ENCODE results near the gene KRT4. TPM values are rescaled to one million over a fixed set of nuclear protein-coding genes. Genes with fewer than 3 reads are reported as not detected.

Gene KRT4
- total RNA-seq, 1 experiment from 2014 or later, result not detected

- Histone ChIP-seq H3K4me1 (ENCODE audit: control insufficient read depth in 1 of 2, insufficient read depth in 2 of 2, low read length in 2 of 2) (no peaks in the 10 kb centered on the region), H2AFZ (ENCODE audit: low read depth, low read length, poor library complexity, severe bottlenecking) (no peak overlapping the region), H3K4me2 (ENCODE audit: low read length) (no peak overlapping the region), H4K20me1 (ENCODE audit: insufficient read depth) (no peaks in the 10 kb centered on the region), H3K9me3 (ENCODE audit: control insufficient read depth in 1 of 2, insufficient read depth in 1 of 2, low read depth in 1 of 2, low read length in 2 of 2) (no peaks in the 10 kb centered on the region), H3K4me3 (replicated peaks in 1 of 2; ENCODE audit: low read depth in 1 of 2, low read length in 2 of 2) (no peak overlapping the region), H3K36me3 (ENCODE audit: control insufficient read depth in 1 of 2, insufficient read depth in 2 of 2, low read length in 2 of 2) (no peaks in the 10 kb centered on the region), H3K9ac (ENCODE audit: low read length) (no peak overlapping the region), H3K79me2 (ENCODE audit: insufficient read depth, low read length) (no peaks in the 10 kb centered on the region), H3K27me3 (ENCODE audit: insufficient read depth, low read length) (peaks cover 10% of the 10 kb centered on the region; the same call in 1 of the 2 replicates), H3K9me2 (ENCODE audit: insufficient read depth) (no peaks in the 10 kb centered on the region), H3K27ac (ENCODE audit: low read depth, low read length) (no peak overlapping the region)
- TF ChIP-seq POLR2AphosphoS5 (IDR thresholded peaks at IDR 0.05; ENCODE audit: low read depth, low read length) (no peak), YY1 (IDR thresholded peaks at IDR 0.05; ENCODE audit: extremely low read depth, insufficient replicate concordance, low read depth, low read length) (no peak), FOSL1 (IDR thresholded peaks at IDR 0.05; ENCODE audit: low read depth) (no peak), EZH2 (IDR thresholded peaks at IDR 0.05) (no peak), EGR1 (IDR thresholded peaks at IDR 0.05; ENCODE audit: low read depth) (no peak), SP1 (IDR thresholded peaks at IDR 0.05; ENCODE audit: low read depth) (no peak), ZFX (IDR thresholded peaks at IDR 0.05) (no peak), EZH2phosphoT487 (IDR thresholded peaks at IDR 0.05; ENCODE audit: borderline replicate concordance) (no peak), ZNF274 (IDR thresholded peaks at IDR 0.05; ENCODE audit: low read depth, low read length) (no peak), CBX3 (IDR thresholded peaks at IDR 0.05; ENCODE audit: low read depth) (no peak), CEBPB (IDR thresholded peaks at IDR 0.05; ENCODE audit: low read depth) (no peak), TCF7L2 (IDR thresholded peaks at IDR 0.05; ENCODE audit: borderline replicate concordance, extremely low read depth, insufficient read depth, insufficient read length) (no peak), SRF (IDR thresholded peaks at IDR 0.05; ENCODE audit: low read depth) (no peak)
- TF ChIP-seq, protein P1, sequence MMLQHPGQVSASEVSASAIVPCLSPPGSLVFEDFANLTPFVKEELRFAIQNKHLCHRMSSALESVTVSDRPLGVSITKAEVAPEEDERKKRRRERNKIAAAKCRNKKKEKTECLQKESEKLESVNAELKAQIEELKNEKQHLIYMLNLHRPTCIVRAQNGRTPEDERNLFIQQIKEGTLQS (IDR thresholded peaks at IDR 0.05), result no peak
- intact Hi-C loops (cut with micrococcal nuclease), result no loop called here
- RAD21 ChIA-PET (ENCODE audit: low non-redundant PET in 1 of 2, low total read pairs in 2 of 2, uncharacterized antibody in 2 of 2, unreplicated experiment in 2 of 2), result no interaction called here
- ATAC-seq (no peak), DNase-seq (ENCODE audit: low read depth, low spot score) (no peak)
- POLR2A ChIA-PET, result no interaction called here
- BruUV-seq (replicated peaks), result no TSS peak
- CTCF ChIA-PET, result no interaction called here
Observed at GRCh38 chr12:52812749-52813148, 1.2 kb downstream of the KRT4 start.

GRCh38 chr12:52812073-52812400 lies 1.9 kb downstream of the KRT4 start:
- CTCF ChIA-PET, result no interaction called here
- H3K9me2 ChIP-seq (ENCODE audit: insufficient read depth), result no peaks in the 10 kb centered on the region
- RAD21 ChIA-PET (ENCODE audit: low non-redundant PET in 1 of 2, low total read pairs in 2 of 2, uncharacterized antibody in 2 of 2, unreplicated experiment in 2 of 2), result no interaction called here
- H3K27me3 ChIP-seq (ENCODE audit: insufficient read depth, low read length), result peaks cover 10% of the 10 kb centered on the region; the same call in 1 of the 2 replicates
- no peak overlapping the region for H3K27ac ChIP-seq (ENCODE audit: low read depth, low read length)
- intact Hi-C loops (cut with micrococcal nuclease), result no loop called here
- no peak overlapping the region for H3K4me3 ChIP-seq (replicated peaks in 1 of 2; ENCODE audit: low read depth in 1 of 2, low read length in 2 of 2)
- no peaks in the 10 kb centered on the region for H3K79me2 ChIP-seq (ENCODE audit: insufficient read depth, low read length)
- TF ChIP-seq YY1 (IDR thresholded peaks at IDR 0.05; ENCODE audit: extremely low read depth, insufficient replicate concordance, low read depth, low read length) (no peak), JUND (IDR thresholded peaks at IDR 0.05) (no peak), ELF1 (IDR thresholded peaks at IDR 0.05; ENCODE audit: borderline replicate concordance, low read depth) (no peak), EGR1 (IDR thresholded peaks at IDR 0.05; ENCODE audit: low read depth) (no peak), EZH2 (IDR thresholded peaks at IDR 0.05) (no peak), EZH2phosphoT487 (IDR thresholded peaks at IDR 0.05; ENCODE audit: borderline replicate concordance) (no peak), SP1 (IDR thresholded peaks at IDR 0.05; ENCODE audit: low read depth) (no peak), CEBPB (IDR thresholded peaks at IDR 0.05; ENCODE audit: low read depth) (no peak), CBX3 (IDR thresholded peaks at IDR 0.05; ENCODE audit: low read depth) (no peak), SRF (IDR thresholded peaks at IDR 0.05; ENCODE audit: low read depth) (no peak), ZNF274 (IDR thresholded peaks at IDR 0.05; ENCODE audit: low read depth, low read length) (no peak), POLR2A (IDR thresholded peaks at IDR 0.05; ENCODE audit: borderline replicate concordance, extremely low read depth, insufficient read depth, insufficient read length) (no peak)
- TF ChIP-seq, protein P2, sequence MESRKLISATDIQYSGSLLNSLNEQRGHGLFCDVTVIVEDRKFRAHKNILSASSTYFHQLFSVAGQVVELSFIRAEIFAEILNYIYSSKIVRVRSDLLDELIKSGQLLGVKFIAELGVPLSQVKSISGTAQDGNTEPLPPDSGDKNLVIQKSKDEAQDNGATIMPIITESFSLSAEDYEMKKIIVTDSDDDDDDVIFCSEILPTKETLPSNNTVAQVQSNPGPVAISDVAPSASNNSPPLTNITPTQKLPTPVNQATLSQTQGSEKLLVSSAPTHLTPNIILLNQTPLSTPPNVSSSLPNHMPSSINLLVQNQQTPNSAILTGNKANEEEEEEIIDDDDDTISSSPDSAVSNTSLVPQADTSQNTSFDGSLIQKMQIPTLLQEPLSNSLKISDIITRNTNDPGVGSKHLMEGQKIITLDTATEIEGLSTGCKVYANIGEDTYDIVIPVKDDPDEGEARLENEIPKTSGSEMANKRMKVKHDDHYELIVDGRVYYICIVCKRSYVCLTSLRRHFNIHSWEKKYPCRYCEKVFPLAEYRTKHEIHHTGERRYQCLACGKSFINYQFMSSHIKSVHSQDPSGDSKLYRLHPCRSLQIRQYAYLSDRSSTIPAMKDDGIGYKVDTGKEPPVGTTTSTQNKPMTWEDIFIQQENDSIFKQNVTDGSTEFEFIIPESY (IDR thresholded peaks at IDR 0.05; ENCODE audit: extremely low read depth, insufficient replicate concordance, low read length), result no peak
- H3K9me3 ChIP-seq (ENCODE audit: control insufficient read depth in 1 of 2, insufficient read depth in 1 of 2, low read depth in 1 of 2, low read length in 2 of 2), result no peaks in the 10 kb centered on the region
- no peaks in the 10 kb centered on the region for H3K36me3 ChIP-seq (ENCODE audit: control insufficient read depth in 1 of 2, insufficient read depth in 2 of 2, low read length in 2 of 2)
- POLR2A ChIA-PET, result no interaction called here
- BruUV-seq (replicated peaks), result no TSS peak
- no peaks in the 10 kb centered on the region for H4K20me1 ChIP-seq (ENCODE audit: insufficient read depth)
- no peak for DNase-seq (ENCODE audit: low read depth, low spot score)
- no peak overlapping the region for H2AFZ ChIP-seq (ENCODE audit: low read depth, low read length, poor library complexity, severe bottlenecking)
- H3K4me1 ChIP-seq (ENCODE audit: control insufficient read depth in 1 of 2, insufficient read depth in 2 of 2, low read length in 2 of 2), result no peaks in the 10 kb centered on the region
- H3K4me2 ChIP-seq (ENCODE audit: low read length), result no peak overlapping the region
- H3K9ac ChIP-seq (ENCODE audit: low read length), result no peak overlapping the region
- no peak for ATAC-seq
